CD4-positive, alpha-beta T cell treated with Interleukin-6 at 100 ng/mL for 8 hours (primary cell): ENCODE results near the gene ARHGAP19.

ENCODE experiments used
- DNase-seq: peaks from one replicate; pipeline ENCODE4 v3.0.0-alpha.2; 2020; ENCODE audit warnings: mixed read lengths, low spot score

Gene ARHGAP19, protein sequence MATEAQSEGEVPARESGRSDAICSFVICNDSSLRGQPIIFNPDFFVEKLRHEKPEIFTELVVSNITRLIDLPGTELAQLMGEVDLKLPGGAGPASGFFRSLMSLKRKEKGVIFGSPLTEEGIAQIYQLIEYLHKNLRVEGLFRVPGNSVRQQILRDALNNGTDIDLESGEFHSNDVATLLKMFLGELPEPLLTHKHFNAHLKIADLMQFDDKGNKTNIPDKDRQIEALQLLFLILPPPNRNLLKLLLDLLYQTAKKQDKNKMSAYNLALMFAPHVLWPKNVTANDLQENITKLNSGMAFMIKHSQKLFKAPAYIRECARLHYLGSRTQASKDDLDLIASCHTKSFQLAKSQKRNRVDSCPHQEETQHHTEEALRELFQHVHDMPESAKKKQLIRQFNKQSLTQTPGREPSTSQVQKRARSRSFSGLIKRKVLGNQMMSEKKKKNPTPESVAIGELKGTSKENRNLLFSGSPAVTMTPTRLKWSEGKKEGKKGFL

DNA sequence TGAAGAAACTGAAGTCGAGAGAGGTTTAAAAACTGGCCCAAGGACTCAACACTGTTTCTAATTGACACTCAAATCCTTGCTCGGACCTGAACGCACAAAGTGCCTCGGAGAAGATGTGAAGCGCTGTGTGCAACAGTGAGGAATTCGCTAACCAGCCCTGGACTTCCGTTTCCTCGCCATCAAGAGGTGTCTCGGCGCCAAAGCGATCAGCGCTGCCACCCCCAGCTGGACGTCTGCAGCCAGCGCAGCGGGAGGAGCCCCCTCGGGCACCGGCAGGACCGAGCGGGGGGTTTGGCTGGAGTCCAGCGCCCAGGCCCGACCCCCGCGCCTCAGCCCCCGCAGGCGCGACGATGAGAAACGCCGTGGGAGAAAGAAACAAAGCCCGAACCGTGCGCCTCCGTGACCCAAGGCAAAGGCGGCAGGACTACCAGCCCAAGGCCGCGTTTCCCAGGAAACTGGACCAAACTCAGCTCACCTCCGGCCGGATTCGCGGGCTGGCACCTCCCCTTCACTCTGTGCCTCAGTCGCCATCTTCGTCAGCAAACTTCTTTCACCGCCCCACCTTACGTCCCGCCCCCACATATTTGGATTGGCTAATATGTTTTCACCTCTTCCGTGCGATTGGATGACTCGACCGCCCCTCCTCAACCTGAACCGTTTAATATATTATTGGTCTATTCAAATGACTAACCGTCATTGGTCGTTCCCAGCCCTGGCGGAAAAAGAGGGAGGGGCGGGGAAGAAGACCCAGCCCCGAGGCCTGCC lies at the start of gene ARHGAP19:
TSS of gene ARHGAP19 (minus strand) at position 541 of the 765 bp plus-strand sequence. CDS start at position 531, 10 bp downstream.
- peak; percentile 95 for DNase-seq

GRCh38 chr10:97341416-97341815 lies 49.0 kb upstream of the ARHGAP19 start:
- DNase-seq = no peak

DNA sequence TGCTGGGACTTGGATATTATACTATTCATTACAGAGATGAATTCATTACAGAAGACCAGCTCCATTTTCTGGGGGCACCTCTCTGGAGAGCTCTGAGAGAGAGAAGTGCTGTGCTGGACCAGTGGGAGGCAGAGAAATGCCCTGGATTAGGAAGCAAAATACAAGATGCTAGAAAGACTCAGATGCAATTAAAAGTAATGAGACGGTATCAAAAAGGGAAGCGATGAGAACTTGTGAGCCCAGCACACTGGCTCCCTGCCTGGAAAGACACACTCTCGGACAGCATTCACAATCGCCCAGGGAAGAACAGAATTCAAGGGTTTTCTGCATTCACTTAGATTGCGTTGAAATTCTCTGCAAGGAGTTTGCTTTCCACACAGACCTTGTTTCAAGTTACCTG lies 45.6 kb upstream of the ARHGAP19 start:
- DNase-seq = no peak

GRCh38 chr10:97336942-97337831 lies 44.8 kb upstream of the ARHGAP19 start:
- no peak for DNase-seq

DNA sequence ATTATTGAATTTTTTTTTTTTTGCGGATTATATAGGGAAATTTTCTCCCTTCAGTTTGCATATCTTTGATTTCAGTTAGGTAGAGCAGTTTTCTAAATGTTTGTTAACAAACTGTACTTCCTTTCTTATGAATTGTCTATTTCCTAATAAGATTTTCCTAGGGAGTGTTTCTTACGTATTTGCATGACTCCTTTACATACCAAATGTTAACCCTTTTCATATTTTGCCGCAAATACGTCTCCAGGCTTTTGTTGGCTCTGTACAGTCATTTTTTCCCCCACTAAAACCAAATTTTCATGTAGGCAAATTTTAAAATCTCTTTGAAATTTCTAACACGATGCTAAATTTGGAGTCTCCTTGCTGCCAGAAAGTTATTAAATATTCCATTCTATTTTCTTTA lies 44.0 kb upstream of the ARHGAP19 start:
- DNase-seq = no peak

- DNase-seq = no peak
Measured at GRCh38 chr10:97336006-97336405, 43.6 kb upstream of the ARHGAP19 start.

GRCh38 chr10:97335188-97335619 lies 42.8 kb upstream of the ARHGAP19 start:
- DNase-seq = no peak

DNA sequence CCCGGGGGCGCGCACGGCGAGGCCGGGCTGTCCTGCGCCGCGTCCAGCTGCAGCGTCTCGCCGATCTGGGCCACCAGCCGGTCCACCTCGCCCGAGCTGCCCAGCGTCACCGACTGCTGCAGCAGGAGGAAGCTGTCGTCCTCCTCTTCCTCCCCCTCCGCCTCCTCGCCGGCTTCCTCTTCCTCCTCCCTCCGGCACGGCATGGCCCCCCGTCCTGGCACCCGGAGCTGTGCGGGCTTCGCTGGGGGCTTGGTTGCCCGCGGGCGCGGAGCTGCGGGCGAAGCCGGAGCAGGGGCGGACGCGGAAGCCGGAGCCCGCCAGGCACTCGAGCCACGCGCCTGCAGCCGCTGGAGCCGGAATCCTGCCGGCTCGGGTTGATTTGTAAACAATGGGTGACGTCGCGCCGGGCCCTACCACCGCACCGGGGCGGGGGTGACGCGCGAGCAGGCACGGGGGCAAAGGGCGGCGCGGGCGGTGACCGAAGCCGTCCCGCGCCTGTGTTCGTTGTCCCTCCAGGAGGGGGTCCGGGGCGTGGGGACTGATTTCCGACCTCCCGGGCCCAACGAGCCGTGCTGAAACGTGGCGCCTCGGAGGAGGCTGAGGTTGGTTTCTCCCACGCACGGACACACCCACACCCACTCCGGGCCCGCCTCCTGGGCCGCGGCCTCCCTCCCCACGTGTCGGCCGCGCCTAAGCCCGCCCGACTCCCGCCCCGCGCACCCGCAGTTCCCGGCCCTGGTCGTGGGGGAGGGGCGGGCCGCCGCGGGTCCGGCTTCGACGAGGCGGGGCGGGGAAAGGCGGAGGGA lies 42.1 kb upstream of the ARHGAP19 start, which contains the start of gene FRAT2:
TSS of gene FRAT2 (minus strand) at position 360 of the 806 bp plus-strand sequence. CDS start at position 203, 157 bp downstream.
- peak; percentile 86 for DNase-seq

DNA sequence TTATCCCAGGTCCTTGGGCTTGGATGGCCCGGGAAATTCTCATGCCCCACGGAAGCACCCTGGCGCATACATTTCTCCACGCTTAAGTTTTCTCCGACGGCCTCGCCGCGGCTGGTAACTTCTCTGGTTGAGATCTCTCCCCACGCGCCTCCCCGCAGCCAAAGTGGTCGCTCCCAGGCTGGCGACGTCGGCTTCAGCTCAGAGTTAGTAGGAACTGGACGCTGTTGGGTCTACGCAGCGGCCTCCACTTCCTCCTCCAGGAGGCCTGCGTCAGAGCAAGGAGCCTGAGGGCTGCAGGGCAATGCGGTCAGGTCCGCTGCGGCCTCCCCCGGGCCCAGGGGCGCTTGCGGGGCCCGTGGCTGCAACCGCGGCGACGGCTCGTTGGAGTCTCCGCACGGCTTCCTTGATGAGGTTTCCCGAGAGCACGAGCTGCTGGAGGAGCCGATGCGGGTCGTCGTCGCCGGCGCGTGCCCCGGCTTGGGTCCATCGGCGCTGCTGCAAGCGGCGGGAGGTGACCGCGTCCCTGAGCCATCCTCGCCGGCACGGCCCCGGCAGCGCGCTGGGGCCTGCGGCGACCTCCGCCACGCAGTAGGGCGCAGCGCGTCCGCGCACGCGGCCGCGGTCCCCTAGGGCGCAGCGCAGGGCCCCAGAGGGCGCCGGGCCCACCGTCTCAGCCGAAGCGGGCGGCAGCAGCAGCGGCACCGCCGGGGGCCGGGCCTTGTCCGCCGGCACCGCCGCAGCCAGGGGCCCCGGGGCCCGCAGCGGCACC lies 41.3 kb upstream of the ARHGAP19 start:
- DNase-seq = no peak

- peak; percentile 6 for DNase-seq
Measured at GRCh38 chr10:97333351-97333600, 40.8 kb upstream of the ARHGAP19 start.

- no peak for DNase-seq
Measured at GRCh38 chr10:97332591-97333350, 40.3 kb upstream of the ARHGAP19 start.

GRCh38 chr10:97331153-97331703 lies 38.8 kb upstream of the ARHGAP19 start:
- DNase-seq = no peak

DNA sequence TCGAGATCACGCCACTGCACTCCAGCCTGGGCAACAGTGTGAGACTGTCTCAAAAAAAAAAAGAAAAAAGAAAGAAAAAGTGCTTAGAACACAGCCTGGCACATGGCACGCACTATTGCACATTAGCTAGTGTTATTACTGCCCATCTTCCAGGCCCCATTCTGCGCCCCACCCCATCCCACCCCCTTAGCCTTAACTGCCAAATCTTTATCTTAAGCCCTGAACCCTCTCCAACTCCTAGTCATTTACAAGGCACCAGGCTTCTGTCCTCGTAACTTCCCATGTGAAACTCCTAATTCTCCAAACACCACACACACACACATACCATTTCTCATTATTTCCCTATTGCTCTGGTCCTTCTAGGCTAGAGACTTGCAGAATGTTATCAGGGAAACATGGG lies 37.3 kb upstream of the ARHGAP19 start:
- no peak for DNase-seq

DNA sequence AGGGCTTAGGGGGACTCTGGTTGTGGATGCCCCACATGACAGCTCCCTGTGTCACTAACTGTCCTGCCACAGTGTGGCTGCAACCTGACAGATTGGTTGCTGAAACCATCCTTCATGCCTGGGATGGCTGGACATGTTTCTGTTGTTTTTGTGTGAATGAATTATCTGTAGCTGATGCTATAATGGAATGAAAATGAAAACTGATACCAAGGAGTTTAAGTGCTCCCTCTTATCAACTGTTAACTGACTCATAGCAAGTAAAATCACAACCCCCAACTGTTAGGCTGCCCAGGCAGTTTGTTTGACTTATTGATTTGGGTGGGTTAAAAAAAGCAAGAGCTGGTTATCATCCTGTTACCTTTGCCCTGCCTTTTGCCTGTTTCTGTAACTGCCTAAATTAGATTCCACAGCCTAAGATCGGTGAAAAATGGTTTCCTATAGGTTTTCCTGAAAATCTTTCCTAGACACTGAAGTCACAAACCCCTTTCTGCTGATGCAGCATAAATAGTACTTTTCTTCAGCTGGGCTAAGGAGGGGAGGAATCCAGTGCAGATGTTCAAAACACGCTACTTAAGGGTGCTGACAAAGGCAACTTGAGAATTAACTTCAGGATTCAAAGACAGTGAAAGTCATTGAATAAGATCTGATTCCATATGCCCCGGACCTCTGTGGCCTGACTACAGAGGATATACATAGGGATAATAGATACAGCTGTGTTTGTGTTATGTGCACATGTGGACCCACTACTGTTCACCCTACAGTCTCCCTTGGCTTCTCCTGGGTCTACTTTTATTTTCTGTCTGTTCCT lies 36.4 kb upstream of the ARHGAP19 start:
- DNase-seq = no peak

- DNase-seq = no peak
Measured at GRCh38 chr10:97327348-97328294, 35.2 kb upstream of the ARHGAP19 start.

GRCh38 chr10:97325754-97326153 lies 33.3 kb upstream of the ARHGAP19 start:
- no peak for DNase-seq

DNA sequence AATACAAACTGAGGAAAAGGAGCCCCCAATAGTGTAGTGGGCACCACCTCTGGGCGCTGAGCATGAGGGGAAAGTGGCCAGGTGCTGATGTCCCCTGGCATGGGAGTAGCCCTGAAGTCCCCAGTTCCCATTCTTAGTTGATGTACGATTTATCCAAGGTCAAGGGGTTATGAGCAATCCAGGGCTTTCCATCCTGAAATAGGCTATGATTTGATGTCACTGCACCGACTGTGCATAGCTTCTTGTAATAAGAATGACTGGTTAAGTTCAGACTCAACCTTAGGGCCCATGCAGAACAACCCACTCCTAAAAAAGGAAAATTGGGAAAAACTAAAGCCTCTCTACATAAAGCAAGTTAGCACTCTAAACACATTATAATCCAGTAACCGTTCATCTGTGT lies 31.1 kb upstream of the ARHGAP19 start:
- DNase-seq = no peak
